Kasumi-1 (cell line): ENCODE measurements around the gene RELCH.

Experiments used
- DNase-seq, 2 experiments: peaks; one replicate each; lab custom pipeline; 2025; lab: John Stamatoyannopoulos, UW

Gene RELCH

GRCh38 chr18:62324917-62325805, 138.1 kb downstream of the RELCH start, which contains the start of gene TNFRSF11A:
TNFRSF11A (plus strand) TSS chr18:62325310; CDS start chr18:62325353, 43 bp downstream.
- DNase-seq, result no peak

GRCh38 chr18:62325806-62326645, 139.0 kb downstream of the RELCH start:
- peak; percentile 4 to 17 for DNase-seq

DNA sequence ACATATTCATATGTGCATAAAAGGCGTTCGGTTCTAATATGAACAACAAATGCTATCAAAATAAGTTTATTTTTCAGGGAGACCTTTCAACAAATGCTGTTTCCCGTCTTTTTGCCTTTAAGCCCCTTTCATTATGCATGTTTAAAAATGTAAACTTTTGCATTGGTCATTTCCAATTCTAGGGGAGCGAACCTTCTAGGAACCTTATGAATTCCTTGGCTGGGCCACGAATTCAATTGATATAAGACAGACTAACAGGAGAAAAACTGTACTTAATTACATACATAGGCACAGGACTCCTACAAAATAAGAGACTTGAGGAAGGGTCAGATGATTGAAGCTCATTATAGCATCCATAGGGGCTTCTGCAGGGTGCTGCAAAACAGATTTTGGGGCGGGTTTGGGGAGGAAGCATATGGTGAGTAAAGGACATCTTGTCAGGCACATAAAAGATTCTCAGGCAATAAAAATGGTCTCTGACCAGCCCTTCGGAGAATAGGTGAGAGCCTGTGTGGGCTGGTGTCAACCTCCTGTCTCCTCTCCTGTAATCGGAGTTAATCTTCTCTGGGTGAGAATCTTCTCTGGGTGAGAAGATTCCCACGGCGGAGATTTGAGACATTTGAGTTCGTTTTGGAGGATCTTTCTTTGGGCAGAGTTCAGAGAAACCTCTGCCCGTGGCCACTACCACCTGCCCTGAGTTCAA, 139.7 kb downstream of the RELCH start:
- DNase-seq, result no peak

GRCh38 chr18:62327977-62328376, 140.9 kb downstream of the RELCH start:
- no peak for DNase-seq

GRCh38 chr18:62328586-62329525, 141.8 kb downstream of the RELCH start:
- DNase-seq, result no peak

- no peak for DNase-seq
Observed at GRCh38 chr18:62329691-62330454, 142.8 kb downstream of the RELCH start.

DNA sequence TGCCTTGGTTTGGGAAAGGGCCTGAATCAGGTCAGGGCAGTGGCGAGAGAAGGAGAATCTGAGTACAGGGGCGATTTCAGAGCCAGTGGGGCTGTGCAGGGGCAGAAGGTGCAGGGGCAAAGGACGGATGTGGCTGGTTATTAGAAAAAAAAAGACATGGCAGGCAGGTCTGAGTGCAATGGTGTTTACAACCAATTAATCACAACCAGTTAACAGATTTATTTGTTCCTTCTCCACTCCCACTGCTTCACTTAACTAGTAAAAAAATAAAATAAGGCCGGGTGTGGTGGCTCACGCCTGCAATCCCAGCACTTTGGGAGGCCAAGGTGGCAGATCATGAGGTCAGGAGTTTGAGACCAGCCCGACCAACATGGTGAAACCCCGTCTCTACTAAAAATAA, 143.6 kb downstream of the RELCH start:
- DNase-seq, result no peak

- DNase-seq, result peak; percentile 17 to 25
Observed at GRCh38 chr18:62331581-62332356, 144.7 kb downstream of the RELCH start.

DNA sequence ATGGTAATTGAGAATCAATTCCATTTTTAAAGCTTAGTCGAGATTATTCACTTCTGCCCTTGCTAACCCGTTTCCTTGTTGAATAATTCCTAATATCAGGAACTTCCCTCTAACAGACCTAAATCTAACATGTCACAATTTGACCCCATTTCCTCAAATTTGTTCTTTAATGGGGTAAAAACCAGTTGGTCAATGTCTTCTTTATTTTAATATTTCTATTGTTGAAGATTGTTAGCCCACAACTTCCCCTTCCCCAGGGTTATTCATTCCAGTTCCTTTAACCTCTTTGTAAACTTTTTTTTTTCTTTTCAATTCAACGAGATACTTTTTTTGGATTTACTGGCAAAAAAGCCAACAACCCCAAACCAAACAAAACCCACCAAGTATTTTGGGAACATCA, 145.4 kb downstream of the RELCH start:
- DNase-seq, result no peak

DNA sequence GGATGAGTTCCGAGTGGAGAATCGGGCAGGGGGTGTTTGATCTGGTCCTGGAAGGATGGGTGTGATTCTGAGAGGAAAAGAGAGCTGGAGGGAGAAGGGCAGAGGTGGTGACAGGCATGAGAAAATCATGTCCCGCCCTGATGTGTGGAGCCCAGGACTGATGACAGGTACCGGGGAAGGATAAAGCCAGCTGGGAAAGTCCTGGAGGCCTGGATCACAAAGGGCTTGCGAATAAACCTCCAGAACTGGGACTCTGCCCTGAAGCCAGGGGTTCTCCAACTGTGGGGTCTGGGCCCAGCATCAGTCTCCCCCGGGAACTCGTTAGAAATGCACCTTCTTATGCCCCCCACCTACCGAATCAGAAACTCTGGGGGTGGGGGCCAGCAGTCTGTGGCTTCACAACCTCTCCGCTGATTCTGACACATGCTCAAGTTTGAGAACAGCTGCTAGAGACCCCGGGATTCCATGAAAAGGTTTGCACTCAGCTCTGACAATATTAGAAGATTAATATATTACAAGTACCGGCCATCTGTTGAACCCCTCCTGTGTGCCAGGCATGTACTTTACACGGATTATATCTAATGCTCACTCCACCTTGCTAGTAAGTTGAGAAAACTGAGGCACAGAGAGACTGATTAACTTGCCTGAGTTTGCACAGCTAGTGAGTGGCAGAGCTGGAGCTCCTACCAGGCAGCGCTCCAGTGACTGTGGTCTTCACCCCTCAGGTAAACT, 146.1 kb downstream of the RELCH start:
- DNase-seq, result no peak

DNA sequence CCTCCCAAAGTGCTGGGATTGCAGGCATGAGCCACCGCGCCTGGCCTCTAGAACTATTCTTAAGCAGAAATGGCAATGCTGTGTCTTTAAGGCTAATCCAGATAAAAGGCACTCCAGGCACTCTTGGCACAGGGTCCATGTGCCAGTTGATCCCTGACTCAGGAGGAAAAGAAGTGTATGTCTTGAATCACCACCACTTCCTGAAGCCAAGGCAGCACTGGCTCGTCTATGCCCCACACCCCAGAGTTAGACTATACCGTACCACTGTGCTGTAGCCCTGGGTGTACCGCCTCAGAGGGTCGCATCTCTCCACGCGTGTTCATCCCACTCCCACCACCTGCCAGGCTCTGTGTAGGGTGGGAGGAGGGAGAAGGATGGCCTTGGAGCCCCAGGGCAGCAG, 147.1 kb downstream of the RELCH start:
- no peak for DNase-seq

DNA sequence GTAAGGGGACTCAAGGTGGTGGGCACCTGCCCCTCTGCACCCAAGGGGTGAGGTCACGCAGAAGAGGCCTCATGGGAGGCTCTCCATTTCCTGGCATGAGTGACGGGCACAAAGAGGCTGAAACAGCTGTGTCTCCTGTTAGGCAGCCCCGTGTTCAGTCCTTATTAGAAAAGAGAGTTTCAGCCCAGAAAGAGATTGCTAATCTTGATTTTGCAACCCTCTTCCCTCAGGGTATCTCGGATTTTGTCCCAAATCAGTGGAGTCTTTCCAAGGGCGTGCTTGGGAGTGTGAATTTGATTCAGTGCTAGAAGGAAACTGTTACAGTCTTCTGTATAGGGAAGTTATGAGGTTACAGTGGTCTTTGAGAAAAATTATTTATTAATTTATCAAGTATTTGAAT, 148.4 kb downstream of the RELCH start:
- no peak for DNase-seq

- DNase-seq, result no peak
Observed at GRCh38 chr18:62336618-62337017, 149.6 kb downstream of the RELCH start.

DNA sequence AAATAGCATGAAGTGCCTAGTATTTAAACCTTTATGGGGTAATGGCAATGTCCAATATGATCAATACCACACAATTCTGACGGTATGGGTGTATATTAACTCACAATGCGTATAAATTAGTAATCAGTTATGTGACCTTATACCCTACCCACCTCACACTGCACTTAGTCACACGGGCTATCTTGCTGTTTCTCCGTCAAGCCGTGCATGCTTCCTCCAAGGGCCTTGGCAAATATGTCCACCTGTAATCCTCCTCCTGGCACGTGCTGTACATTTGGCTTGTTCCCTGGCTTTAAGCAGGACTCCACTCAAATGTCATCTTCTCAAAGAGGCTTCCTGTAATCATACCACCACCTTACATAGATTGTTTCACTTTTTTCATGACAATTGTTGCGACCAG, 150.3 kb downstream of the RELCH start:
- no peak for DNase-seq

DNA sequence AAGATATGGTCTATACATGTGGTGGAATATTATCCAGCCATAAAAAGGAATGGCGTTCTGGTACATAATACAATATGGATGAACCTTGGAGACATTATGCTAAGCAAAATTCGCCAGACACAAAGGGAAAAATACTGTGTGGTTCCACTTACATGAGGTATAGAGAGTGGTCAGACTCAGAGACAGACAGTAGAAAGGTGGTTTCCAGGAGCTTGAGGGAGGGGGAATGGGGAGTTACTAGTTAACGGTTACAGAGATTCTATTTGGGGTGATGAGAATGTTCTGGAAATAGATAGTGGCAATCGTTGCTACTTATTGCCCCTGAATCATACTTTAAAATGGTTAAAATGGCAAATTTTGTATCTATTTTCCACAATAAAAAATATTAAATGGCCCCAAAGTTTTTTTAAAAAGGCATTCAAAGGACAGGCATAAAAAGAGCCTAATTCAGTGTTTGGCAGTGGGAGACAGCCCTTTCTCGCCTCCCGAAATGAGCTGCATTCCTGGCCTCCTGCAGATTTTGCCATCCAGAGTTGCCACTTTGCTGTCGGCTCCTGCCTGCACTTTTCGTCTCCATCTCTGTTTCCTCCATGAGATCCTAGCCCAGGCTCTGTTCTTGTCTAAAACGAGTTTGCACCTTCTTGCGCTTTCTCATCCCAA, 151.5 kb downstream of the RELCH start:
- no peak for DNase-seq

DNA sequence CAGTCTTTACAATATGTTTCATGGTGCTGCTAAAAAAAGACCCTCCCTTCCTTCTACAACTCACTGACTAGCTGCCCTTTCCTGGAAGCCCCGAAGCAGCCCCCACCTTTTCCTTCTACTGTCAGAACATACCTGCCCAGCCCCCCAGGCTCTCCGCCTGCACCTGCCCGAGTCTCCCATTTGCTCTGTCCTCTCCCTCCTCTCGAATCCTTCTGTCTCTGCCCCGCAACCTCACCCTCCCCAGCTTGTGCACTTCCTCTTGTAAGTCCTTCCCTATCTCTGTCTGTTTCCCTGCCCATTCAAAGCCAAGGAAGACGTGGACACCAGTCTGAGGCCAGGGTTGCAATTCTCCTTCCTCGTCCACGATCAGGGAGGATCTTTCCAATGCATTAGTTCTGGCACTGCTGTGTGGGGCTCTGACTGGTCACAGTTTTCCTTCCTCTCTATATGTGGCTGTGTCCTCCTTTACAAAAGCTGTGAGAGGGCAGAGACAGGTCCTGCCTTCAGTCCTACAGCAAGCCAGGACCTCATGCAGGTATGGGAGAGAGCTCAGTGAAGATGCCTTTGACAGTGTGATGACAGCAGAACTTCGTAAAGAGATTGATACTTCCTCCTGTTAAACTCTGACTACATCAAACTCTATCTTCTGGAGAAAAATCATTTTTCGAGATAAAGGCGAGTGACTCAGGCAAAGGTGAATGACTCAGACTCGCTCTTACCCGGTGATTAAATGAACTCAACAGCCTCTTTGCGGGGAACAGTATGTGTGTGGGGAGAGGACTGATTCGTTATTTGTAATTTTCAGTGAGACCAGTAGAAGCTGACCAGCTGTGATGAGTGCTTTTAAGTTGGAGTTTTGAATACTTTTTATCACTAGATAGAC, 152.3 kb downstream of the RELCH start:
- DNase-seq, result no peak

GRCh38 chr18:62340996-62341395, 153.9 kb downstream of the RELCH start:
- DNase-seq, result no peak
